ENCODE measurements around the gene FATE1.
"Not testable (repeated sequence)": the region's sequence is repeated elsewhere in the genome, so short reads cannot be mapped to it uniquely, and the experiment has no call there.

GRCh38 chrX:151697082-151697481 is 18.8 kb upstream of the FATE1 start:
- not testable (repeated sequence) for TF ChIP-seq CTCF (conservative IDR thresholded peaks at IDR 0.05; ENCODE audit: low read length); EZH2phosphoT487 (IDR thresholded peaks at IDR 0.05; ENCODE audit: borderline replicate concordance)

Measured in Loucy (cell line).